Nucleus accumbens (tissue), 56 donors: ENCODE data around the gene HAO2.
"Not testable (repeated sequence)": the region's sequence is repeated elsewhere in the genome, so short reads cannot be mapped to it uniquely, and the experiment has no call there.

Source experiments
- DNase-seq, 56 donors: peaks; one replicate each; lab custom pipeline; 2025; lab: John Stamatoyannopoulos, UW

HAO2 gene

GRCh38 chr1:119376594-119376993 is 8.0 kb downstream of the HAO2 start:
- no peak for DNase-seq

GRCh38 chr1:119377594-119377993 is 9.0 kb downstream of the HAO2 start:
- DNase-seq = not testable (repeated sequence)

- no peak for DNase-seq
These were observed 10.5 kb downstream of the HAO2 start for GRCh38 chr1:119379117-119379516.

- no peak for DNase-seq
These were observed 11.7 kb downstream of the HAO2 start for GRCh38 chr1:119380304-119380703.

- no peak for DNase-seq
These were observed 12.5 kb downstream of the HAO2 start for GRCh38 chr1:119380983-119381662.

- DNase-seq = no peak
These were observed 16.0 kb downstream of the HAO2 start for GRCh38 chr1:119384591-119384990.

GRCh38 chr1:119385650-119386049 is 17.1 kb downstream of the HAO2 start:
- DNase-seq = no peak

- no peak for DNase-seq
These were observed 19.3 kb downstream of the HAO2 start for GRCh38 chr1:119387858-119388257.

- DNase-seq = no peak
These were observed 19.9 kb downstream of the HAO2 start for GRCh38 chr1:119388450-119388849.

- no peak for DNase-seq
These were observed 21.9 kb downstream of the HAO2 start for GRCh38 chr1:119390526-119390925.

GRCh38 chr1:119391749-119392148 is 23.2 kb downstream of the HAO2 start:
- DNase-seq = no peak

- DNase-seq = no peak
These were observed 25.5 kb downstream of the HAO2 start for GRCh38 chr1:119394085-119394484.

GRCh38 chr1:119396982-119397381 is 28.4 kb downstream of the HAO2 start:
- no peak for DNase-seq

- no peak for DNase-seq
These were observed 29.4 kb downstream of the HAO2 start for GRCh38 chr1:119397986-119398385.

- no peak for DNase-seq
These were observed 36.2 kb downstream of the HAO2 start for GRCh38 chr1:119404736-119405135.

GRCh38 chr1:119409731-119410130 is 41.1 kb downstream of the HAO2 start:
- DNase-seq = no peak

- DNase-seq = no peak
These were observed 42.4 kb downstream of the HAO2 start for GRCh38 chr1:119410961-119411360.

- DNase-seq = no peak
These were observed 46.4 kb downstream of the HAO2 start, which contains the start of gene HSD3B2 for GRCh38 chr1:119414950-119415349. Gene HSD3B2, plus strand, starts transcription at chr1:119415150. Its CDS starts 270 bp downstream, at chr1:119415420.

- DNase-seq = no peak
These were observed 47.5 kb downstream of the HAO2 start for GRCh38 chr1:119416006-119416640.

- no peak for DNase-seq
These were observed 50.5 kb downstream of the HAO2 start for GRCh38 chr1:119419109-119419508.

- DNase-seq = no peak
These were observed 52.1 kb downstream of the HAO2 start for GRCh38 chr1:119420638-119421037.

GRCh38 chr1:119422631-119423030 is 54.0 kb downstream of the HAO2 start:
- no peak for DNase-seq
